Renal cortex interstitium (tissue), 15 donors: Measurements from ENCODE around the gene SPEF2. TPM values are rescaled to one million over a fixed set of nuclear protein-coding genes. Genes with fewer than 3 reads are reported as not detected.
A peak's percentile ranks its signal among the peaks of the same experiment; 100 is the strongest.

ENCODE experiments used
- DNase-seq, 11 donors: peaks; one replicate each; pipeline ENCODE4 v3.0.0-alpha.2; 2013; ENCODE audit warnings: low read depth in 9 of 11, low spot score in 4 of 11; ENCODE audit errors: extremely low read depth in 1 of 11
- long read RNA-seq, 16 experiments: transcript quantifications; one replicate each; lab custom pipeline, GENCODE V29; 2026
- polyA plus RNA-seq, 3 donors: library from polyadenylated mRNA; unstranded; fragments of 120-200 nt; gene quantifications; one replicate each; pipeline ENCODE4 v1.2.1, GENCODE V29; 2013; ENCODE audit not compliant: insufficient read length in 3 of 3

The SPEF2 gene, protein sequence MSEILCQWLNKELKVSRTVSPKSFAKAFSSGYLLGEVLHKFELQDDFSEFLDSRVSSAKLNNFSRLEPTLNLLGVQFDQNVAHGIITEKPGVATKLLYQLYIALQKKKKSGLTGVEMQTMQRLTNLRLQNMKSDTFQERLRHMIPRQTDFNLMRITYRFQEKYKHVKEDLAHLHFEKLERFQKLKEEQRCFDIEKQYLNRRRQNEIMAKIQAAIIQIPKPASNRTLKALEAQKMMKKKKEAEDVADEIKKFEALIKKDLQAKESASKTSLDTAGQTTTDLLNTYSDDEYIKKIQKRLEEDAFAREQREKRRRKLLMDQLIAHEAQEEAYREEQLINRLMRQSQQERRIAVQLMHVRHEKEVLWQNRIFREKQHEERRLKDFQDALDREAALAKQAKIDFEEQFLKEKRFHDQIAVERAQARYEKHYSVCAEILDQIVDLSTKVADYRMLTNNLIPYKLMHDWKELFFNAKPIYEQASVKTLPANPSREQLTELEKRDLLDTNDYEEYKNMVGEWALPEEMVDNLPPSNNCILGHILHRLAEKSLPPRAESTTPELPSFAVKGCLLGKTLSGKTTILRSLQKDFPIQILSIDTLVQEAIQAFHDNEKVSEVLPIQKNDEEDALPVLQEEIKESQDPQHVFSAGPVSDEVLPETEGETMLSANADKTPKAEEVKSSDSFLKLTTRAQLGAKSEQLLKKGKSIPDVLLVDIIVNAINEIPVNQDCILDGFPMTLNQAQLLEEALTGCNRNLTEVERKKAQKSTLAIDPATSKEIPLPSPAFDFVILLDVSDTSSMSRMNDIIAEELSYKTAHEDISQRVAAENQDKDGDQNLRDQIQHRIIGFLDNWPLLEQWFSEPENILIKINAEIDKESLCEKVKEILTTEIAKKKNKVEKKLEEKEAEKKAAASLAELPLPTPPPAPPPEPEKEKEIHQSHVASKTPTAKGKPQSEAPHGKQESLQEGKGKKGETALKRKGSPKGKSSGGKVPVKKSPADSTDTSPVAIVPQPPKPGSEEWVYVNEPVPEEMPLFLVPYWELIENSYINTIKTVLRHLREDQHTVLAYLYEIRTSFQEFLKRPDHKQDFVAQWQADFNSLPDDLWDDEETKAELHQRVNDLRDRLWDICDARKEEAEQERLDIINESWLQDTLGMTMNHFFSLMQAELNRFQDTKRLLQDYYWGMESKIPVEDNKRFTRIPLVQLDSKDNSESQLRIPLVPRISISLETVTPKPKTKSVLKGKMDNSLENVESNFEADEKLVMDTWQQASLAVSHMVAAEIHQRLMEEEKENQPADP (N-terminal part only)
- 10 to 100 TPM; 43.4 to 71.2 (median 55.2) TPM for polyA plus RNA-seq
- long read RNA-seq, donor 1, partial matches to known transcripts = 0 of 5 reads
- long read RNA-seq, donor 1, other reads (novel, unspliced or antisense) = 0 of 5 reads
- long read RNA-seq, donor 2 = 0 reads
- long read RNA-seq, donor 3, partial matches to known transcripts = 0 of 2 reads
- long read RNA-seq, donor 3, other reads (novel, unspliced or antisense) = 0 of 2 reads
- long read RNA-seq, donor 4, partial matches to known transcripts = 0 of 3 reads
- long read RNA-seq, donor 4, other reads (novel, unspliced or antisense) = 0 of 3 reads
- long read RNA-seq, donor 5 = 0 reads
- long read RNA-seq, donor 6, partial matches to known transcripts = 0 of 7 reads
- long read RNA-seq, donor 6, other reads (novel, unspliced or antisense) = 0 of 7 reads
- long read RNA-seq, donor 7, partial matches to known transcripts = 0 of 15 reads
- long read RNA-seq, donor 7, other reads (novel, unspliced or antisense) = 15 of 15 reads
- long read RNA-seq, donor 8 = 0 reads
- long read RNA-seq, donor 9 = 0 reads
- long read RNA-seq, donor 10, partial matches to known transcripts = 6 of 8 reads
- long read RNA-seq, donor 10, other reads (novel, unspliced or antisense) = 0 of 8 reads
- long read RNA-seq, donor 11, full-length matches to known transcripts = 5 of 5 reads
- long read RNA-seq, donor 11, partial matches to known transcripts = 0 of 5 reads
- long read RNA-seq, donor 11, other reads (novel, unspliced or antisense) = 0 of 5 reads
- long read RNA-seq, donor 12 = 0 reads
- long read RNA-seq, donor 13 = 0 reads
- long read RNA-seq, donor 14, partial matches to known transcripts = 0 of 4 reads
- long read RNA-seq, donor 14, other reads (novel, unspliced or antisense) = 0 of 4 reads
- long read RNA-seq, donor 15, partial matches to known transcripts = 0 of 3 reads
- long read RNA-seq, donor 15, other reads (novel, unspliced or antisense) = 0 of 3 reads
- long read RNA-seq, donor 16, transcript SPEF2-207 (3 exons, 583 nt) = major isoform, 7 of 22 reads
- long read RNA-seq, donor 16, transcript SPEF2-204 (3 exons, 462 nt) = minor isoform, 6 of 22 reads
- long read RNA-seq, donor 16, partial matches to known transcripts = 6 of 22 reads
- long read RNA-seq, donor 16, other reads (novel, unspliced or antisense) = 0 of 22 reads

DNA sequence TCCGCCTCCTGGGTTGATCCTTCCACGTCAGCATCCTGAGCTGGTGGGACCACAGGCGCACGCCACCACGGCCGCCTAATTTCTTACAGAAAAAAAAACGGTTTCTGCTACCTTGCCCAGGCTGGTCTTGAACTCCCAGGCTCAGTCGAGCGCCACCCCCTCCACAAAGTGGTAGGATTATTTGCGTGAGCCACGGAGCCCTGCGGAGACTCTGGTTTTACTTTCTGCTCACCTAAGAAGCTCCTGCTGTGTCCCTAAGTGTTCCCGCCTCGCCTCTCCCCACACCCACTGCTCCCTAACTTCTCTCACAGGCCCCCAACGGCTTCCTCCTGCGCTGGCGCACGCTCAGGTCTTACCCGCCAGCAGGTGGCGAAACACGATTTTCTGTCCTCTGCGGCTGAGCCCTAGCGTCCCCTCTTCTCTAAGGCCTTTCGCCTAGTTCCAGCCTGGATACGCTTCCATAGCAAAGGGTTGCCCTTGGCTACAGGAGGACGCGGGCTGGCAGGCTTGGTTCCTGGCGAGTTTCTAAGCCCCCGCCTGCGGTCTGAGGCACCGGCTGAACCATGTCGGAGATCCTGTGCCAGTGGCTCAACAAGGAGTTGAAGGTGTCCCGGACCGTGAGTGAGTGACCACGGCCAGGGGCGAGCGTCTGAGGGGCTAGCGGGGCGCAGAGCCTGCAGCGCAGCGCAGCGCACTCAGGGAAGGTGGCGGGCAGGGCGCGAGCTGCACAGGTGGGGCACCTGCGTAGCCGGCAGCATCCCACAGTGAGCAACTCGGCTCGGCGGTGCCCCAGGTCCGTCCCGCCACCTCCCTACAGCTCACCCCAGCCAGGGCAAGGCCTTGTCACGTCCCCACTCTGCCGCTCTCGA lies at the start of gene SPEF2:
SPEF2 (plus strand) TSS at position 429 of the 869 bp plus-strand sequence; CDS start at position 564, 135 bp downstream.
- DNase-seq = peak; percentile 79 to 91 (median 87)

DNA sequence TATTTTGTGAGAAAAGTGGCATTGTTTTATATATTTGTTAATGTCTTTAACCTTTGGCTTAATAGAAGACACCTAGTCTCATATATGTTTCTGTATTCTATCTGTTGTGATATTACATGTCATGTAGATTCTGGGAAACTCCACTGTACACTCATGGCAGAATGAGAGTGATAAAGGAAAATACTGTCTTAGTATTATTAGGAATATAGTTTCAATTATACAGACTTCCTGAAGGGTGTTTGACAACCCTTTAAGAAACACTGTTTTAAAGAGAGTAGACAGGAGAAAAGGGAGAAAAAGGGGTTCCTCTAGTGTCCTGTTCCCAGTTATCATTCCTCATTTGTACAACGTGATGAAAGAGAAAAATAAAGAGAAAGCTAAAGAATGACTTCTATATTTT lies 42.1 kb upstream of the SPEF2 start:
- no peak for DNase-seq

DNA sequence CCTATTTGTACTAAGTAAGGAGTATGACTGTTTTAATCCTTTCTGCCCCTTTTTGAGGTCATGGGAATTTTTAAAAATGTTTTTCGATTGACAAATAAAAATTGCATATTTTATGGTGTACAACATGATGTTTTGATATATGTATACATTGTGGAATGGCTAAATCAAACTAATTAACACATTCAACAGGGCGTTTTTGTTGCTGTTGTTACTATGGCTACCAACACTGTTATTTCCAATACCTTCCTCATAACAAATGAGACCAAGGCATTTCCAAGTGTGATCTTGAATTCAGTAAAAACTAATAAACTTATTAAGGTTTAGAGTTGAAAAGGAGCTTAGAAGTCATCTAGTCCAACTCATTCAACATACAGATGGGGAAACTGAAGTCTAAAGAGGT lies 30.2 kb upstream of the SPEF2 start:
- DNase-seq = no peak

DNA sequence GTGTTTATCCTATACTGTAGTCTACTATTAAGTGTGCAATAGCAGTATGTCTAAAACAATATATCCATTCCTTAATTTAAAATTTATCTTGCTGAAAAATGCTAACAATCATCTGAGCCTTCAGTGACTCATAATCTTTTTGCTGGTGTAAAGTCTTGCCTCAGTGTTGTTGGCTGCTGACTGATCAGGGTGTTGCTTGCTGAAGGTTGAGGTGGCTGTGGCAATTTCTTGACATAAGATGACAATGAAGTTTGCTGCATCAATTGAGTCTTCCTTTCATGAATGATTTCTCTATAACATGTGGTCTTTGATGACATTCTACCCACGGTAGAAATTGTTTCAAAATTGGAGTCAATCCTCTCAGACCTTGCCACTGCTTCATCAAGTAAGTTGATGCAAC lies 24.3 kb upstream of the SPEF2 start:
- no peak for DNase-seq

DNA sequence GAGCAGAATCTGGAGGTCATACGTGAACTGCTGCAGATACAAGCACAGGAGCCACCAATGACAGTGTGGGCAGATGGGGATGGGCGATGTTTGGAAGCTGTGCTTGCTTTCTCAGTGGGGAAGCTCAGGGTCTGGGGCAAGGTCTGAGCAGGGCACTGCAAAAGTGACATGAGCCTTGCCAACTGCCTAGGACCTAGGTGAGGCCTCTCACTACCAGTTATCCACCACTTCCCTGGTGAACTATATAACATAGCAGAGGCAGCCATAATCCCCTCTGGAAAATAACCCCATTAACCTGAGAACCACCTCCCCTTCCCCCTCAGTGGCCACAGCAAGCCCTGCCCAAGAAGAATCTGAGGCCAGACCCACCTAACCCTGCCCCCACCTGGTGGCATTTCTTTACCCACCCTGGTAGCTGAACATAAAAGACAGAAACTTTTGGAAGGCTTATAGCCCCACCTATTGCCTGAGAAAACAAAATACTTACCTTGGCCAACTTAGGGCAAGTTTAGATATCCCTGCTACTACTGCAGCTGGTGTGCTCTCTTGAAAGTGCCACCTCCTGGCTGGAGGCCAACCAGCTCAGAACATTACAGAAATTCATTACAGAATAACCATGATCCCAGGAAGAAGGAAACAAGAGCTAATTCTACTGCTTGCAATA lies 18.8 kb upstream of the SPEF2 start:
- no peak for DNase-seq

DNA sequence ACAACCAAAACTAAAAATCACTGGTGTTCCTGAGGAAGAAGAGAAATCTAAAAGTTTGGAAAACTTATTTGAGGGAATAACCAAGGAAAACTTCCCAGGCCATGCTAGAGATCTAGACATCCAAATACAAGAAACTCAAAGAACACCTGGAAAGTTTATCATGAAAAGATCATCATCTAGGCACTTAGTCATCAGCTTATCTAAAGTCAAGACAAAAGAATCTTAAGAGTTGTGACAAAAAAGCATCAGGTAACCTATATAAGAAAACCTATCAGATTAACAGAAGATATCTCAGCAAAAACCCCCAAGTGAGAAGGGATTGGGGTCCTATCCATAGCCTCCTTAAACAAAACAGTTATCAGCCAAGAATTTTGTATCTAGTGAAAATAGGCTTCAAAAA lies 17.1 kb upstream of the SPEF2 start:
- DNase-seq = no peak

DNA sequence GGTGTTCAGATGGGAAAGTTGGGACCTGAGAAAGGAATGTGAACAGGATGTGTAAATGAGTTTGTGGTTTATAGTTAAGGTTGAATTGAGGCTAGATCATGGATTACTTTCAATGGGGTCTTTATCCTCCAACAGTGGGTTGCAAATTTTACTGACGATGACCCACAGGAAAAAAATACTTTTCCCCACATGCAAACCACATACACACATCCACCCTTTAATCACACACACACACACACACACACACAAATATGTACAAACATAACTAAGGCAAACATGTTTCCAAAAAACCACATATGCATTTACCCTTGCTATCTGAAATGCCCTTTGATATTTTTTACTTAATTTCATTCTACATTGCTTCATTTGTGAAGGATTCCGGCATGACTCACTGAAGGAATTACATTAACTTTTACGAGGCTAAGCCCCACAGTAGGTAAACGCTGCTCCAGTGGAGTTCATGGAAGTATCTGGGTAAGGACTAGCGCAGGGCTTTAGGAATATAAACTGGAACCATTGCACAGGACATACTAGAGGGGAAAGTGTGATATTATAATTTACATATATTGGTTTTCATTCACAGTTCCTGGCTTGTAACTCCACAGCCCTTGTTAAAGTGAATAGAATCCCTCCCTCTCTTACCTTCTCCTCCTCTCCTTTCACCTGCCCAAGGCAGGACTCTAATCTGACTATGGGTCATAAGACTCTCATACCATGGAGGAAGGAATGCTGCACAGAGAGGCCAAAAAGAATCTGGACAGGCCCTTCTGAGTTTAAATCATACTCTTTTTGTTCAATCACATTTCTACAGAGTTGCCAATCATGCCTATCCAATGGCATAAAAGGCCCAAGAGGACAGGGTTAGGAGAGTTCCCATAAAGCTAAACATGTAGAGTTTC lies 8.5 kb upstream of the SPEF2 start:
- no peak for DNase-seq

DNA sequence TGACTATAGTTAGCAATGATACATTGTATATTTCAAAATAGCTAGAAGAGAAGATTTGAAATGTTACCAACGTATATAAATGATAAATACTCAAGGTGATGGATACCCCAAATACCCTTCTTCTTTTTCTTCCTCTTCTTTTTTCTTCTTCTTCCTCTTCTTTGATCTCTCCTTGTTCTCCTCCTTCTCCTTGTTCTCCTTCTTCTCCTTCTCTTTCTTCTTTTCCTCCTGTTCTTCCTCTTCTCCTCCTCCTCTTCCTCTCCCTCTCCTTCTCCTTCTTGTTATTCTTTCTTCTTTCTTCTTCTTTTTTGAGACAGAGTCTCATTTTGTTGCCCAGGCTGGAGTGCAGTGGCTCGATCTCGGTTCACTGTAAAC lies 616 bp upstream of the SPEF2 start:
- no peak for DNase-seq

DNA sequence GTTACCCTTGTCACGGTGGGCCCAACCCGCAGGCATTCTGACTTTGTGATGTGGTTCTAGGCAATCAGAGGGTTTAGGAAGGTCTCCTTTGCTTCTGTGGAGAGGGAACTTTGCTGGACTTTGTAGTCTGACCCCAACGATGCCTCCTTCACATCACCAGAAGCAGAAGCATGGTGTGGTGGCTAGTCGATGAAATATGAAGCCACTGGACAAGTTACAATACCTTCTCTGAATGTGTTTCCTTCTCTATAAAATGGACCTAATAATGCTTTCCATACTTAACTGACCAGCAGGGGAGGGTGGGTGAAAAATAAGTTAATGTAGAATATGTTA lies 607 bp downstream of the SPEF2 start:
- DNase-seq = peak in 3 of 11 donors; percentile 12 to 19 (median 15)

DNA sequence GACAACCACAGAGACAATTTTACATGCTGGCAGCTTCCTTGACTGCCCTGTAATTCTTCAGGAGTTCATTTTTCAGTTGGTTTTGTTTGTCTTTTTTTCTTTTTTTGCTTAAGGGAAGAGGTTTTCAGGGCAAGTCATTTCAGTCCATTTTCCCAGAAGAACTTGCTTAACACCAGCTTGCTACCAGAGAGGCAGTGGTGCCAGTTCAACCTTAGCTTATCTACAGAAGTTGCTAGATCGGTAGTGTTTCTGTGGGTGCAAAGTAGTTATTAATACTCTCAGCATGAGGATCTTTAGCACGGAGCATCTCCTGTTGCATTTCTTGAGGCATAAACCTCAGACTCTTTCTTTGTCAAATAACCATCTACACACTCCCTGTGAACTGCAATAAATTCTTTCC lies 1.1 kb downstream of the SPEF2 start:
- no peak for DNase-seq

DNA sequence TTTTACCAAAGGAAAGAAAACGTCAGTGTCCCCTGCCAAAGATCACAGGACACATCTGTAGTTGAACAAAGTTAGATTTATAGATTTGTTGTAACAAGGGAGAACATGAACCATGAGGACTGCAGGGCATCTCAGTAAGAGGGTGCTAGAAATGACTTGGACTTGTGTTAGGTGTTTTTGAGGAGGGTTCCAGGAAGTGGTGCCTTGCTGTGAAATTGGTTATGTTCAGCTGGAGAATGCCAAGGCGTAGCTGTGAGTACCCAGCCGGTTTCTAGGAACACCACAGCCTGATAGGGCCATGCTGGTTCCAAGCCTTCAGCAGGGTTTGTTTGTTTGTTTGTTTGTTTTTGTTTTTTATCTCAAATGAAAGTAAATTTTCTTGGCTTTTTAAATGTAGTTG lies 5.3 kb downstream of the SPEF2 start:
- no peak for DNase-seq

DNA sequence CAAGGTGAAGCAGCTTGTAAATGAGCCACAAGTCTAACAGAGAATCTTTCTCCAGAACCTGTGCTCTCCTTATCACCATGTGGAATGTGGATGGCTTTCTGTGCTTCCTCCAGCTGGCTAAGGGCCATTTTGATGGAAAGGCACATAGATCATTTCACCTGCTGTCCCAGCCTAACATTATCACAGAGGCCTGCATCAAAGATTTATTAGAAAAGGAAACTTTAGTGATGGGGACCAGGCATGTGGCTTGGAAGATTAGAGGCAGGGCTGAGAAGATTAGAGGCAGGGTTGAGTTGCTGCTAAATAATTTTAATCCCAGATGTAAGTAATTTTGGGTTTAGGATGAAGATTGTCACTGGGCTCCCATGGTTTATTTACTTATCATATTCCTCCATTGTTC lies 6.3 kb downstream of the SPEF2 start:
- DNase-seq = no peak

DNA sequence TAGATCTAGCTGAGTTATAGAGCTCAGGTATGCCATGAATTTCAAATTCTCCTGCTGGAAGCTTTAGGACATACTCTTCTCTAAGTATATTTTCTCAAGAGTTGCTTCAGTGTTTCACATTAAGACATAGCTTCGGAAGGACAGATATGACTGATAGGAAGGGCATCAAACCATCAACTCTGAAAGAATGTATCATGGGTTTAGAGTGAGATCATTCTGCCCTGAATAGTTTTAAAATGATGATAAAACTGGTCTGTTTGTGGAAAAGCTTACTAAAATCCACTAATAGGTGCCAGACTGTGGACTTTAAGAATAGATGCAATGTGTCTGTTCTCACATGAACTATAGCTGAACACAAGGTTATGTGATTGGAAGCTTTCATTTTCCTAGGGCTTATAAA lies 8.4 kb downstream of the SPEF2 start:
- DNase-seq = no peak

DNA sequence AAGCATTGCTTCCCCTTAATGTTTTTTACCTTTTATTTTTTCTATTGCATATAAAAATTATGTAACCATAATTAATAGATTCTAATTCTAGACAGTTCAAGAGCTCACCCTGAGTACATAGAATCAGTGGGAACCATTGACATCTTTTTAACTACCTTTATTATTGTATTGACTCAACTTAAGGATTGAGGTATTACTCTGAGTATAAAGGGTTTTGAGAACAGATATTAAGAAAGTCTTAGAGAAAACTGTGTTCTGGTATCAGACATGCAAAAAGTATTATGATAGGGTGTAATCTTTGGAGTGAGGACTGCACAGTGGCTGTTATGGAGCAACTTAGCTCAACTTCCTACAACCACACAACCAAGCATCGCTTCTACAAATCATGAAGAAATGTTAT lies 8.9 kb downstream of the SPEF2 start:
- DNase-seq = no peak

DNA sequence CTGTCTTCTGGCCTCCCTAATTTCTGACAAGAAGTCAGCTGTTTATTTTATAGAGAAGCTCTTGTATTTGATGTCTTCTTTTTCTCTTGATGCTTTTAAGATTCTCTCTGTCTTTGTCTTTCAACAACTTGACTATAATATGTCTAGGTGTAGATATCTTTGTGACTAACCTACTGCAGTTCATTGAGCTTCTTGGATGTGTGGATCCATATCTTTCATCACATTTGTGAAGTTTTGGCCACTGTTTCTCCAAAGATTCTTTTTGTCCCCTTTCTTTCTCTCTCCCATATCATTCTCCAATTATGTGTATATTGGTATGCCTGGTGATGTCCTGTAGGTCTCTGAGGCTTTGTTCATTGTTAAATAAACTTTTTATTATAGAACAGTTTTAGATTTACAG lies 16.7 kb downstream of the SPEF2 start:
- DNase-seq = no peak
